Panc1 (cell line): ENCODE data around the gene B4GALT1.

Experiments used
- TF ChIP-seq, protein P1 (sequence below), 2 experiments: IDR thresholded peaks; 2 replicates each; pipeline ENCODE4 v1.6.1; 2011 to 2012; ENCODE audit warnings: low read depth in 2 of 2, control low read depth in 1 of 2, low read length in 1 of 2, mild to moderate bottlenecking in 1 of 2, moderate library complexity in 1 of 2; ENCODE audit not compliant: insufficient read depth in 1 of 2
- TF ChIP-seq, protein P2 (sequence below): fragments of 450-650 bp; IDR thresholded peaks from 2 replicates; pipeline ENCODE4 v1.5.1; 2017; ENCODE audit warnings: mild to moderate bottlenecking

DNA sequence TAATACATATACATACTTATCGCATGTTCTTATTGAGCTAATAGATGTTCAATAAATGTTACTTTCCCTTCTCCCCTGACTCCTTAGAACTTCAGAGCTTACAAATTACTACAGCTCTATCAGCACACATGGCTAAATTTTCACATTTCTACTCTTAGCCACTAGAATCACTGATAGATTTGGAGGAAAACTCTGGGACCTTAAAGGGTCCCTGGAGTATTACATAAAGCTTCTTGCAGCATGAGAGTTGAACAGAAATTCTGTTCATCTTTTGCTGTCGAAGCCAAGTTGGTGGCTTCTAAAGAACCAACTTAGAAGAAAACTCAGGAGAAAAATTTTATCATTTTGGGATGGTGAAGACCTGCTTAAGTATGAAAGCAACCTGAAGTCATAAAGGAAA, 15.5 kb downstream of the B4GALT1 start:
- TF ChIP-seq, protein P1, sequence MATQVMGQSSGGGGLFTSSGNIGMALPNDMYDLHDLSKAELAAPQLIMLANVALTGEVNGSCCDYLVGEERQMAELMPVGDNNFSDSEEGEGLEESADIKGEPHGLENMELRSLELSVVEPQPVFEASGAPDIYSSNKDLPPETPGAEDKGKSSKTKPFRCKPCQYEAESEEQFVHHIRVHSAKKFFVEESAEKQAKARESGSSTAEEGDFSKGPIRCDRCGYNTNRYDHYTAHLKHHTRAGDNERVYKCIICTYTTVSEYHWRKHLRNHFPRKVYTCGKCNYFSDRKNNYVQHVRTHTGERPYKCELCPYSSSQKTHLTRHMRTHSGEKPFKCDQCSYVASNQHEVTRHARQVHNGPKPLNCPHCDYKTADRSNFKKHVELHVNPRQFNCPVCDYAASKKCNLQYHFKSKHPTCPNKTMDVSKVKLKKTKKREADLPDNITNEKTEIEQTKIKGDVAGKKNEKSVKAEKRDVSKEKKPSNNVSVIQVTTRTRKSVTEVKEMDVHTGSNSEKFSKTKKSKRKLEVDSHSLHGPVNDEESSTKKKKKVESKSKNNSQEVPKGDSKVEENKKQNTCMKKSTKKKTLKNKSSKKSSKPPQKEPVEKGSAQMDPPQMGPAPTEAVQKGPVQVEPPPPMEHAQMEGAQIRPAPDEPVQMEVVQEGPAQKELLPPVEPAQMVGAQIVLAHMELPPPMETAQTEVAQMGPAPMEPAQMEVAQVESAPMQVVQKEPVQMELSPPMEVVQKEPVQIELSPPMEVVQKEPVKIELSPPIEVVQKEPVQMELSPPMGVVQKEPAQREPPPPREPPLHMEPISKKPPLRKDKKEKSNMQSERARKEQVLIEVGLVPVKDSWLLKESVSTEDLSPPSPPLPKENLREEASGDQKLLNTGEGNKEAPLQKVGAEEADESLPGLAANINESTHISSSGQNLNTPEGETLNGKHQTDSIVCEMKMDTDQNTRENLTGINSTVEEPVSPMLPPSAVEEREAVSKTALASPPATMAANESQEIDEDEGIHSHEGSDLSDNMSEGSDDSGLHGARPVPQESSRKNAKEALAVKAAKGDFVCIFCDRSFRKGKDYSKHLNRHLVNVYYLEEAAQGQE (IDR thresholded peaks at IDR 0.05; ENCODE audit: insufficient read depth in 1 of 2, low read depth in 2 of 2, low read length in 1 of 2): no peak
- TF ChIP-seq, protein P2, sequence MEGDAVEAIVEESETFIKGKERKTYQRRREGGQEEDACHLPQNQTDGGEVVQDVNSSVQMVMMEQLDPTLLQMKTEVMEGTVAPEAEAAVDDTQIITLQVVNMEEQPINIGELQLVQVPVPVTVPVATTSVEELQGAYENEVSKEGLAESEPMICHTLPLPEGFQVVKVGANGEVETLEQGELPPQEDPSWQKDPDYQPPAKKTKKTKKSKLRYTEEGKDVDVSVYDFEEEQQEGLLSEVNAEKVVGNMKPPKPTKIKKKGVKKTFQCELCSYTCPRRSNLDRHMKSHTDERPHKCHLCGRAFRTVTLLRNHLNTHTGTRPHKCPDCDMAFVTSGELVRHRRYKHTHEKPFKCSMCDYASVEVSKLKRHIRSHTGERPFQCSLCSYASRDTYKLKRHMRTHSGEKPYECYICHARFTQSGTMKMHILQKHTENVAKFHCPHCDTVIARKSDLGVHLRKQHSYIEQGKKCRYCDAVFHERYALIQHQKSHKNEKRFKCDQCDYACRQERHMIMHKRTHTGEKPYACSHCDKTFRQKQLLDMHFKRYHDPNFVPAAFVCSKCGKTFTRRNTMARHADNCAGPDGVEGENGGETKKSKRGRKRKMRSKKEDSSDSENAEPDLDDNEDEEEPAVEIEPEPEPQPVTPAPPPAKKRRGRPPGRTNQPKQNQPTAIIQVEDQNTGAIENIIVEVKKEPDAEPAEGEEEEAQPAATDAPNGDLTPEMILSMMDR: no peak
